ENCODE results near the gene NBPF3. TPM values are rescaled to one million over a fixed set of nuclear protein-coding genes. Genes with fewer than 3 reads are reported as not detected.

Gene NBPF3
- total RNA-seq, 1 experiment from 2014 or later, result 17.3 TPM

- Histone ChIP-seq H3K9ac (ENCODE audit: low read length) (no peak overlapping the region), H3K79me2 (ENCODE audit: insufficient read depth, low read length) (no peaks in the 10 kb centered on the region), H3K4me2 (ENCODE audit: low read length) (no peak overlapping the region), H3K27me3 (ENCODE audit: insufficient read depth, low read length) (no peaks in the 10 kb centered on the region), H2AFZ (ENCODE audit: low read depth, low read length, poor library complexity, severe bottlenecking) (no peak overlapping the region), H4K20me1 (ENCODE audit: insufficient read depth) (no peaks in the 10 kb centered on the region), H3K4me3 (replicated peaks in 1 of 2; ENCODE audit: low read depth in 1 of 2, low read length in 2 of 2) (no peak overlapping the region), H3K4me1 (ENCODE audit: control insufficient read depth in 1 of 2, insufficient read depth in 2 of 2, low read length in 2 of 2) (peaks cover 2 to 5% of the 10 kb centered on the region in 2 experiments; a peak in 3 of 4 replicates), H3K9me2 (ENCODE audit: insufficient read depth) (no peaks in the 10 kb centered on the region), H3K36me3 (ENCODE audit: control insufficient read depth in 1 of 2, insufficient read depth in 2 of 2, low read length in 2 of 2) (no peaks in the 10 kb centered on the region), H3K27ac (ENCODE audit: low read depth, low read length) (no peak overlapping the region), H3K9me3 (ENCODE audit: control insufficient read depth in 1 of 2, insufficient read depth in 1 of 2, low read depth in 1 of 2, low read length in 2 of 2) (no peaks in the 10 kb centered on the region)
- no TSS peak for BruUV-seq (replicated peaks)
- ChIA-PET CTCF (interaction anchor here (0.8 to 2.4 kb wide), 6 partner anchors 16 to 905 kb away, joined by 3 to 22 read pairs (median 3); no protein-coding TSS in a partner anchor), RAD21 (ENCODE audit: low non-redundant PET in 1 of 2, low total read pairs in 2 of 2, uncharacterized antibody in 2 of 2, unreplicated experiment in 2 of 2) (no interaction called here), POLR2A (no interaction called here)
- ATAC-seq (no peak), DNase-seq (ENCODE audit: low read depth, low spot score) (no peak)
- intact Hi-C loops (cut with micrococcal nuclease), result loop anchor here (2.0 to 10.0 kb wide), 2 partner anchors 63 to 143 kb away; no protein-coding TSS in a partner anchor
- TF ChIP-seq TCF7L2 (IDR thresholded peaks at IDR 0.05; ENCODE audit: borderline replicate concordance, extremely low read depth, insufficient read depth, insufficient read length), result no peak
These were observed 71.9 kb downstream of the NBPF3 start for GRCh38 chr1:21511579-21512522.

GRCh38 chr1:21514245-21514644 is 74.3 kb downstream of the NBPF3 start:
- no peaks in the 10 kb centered on the region for H3K27me3 ChIP-seq (ENCODE audit: insufficient read depth, low read length)
- no TSS peak for BruUV-seq (replicated peaks)
- H4K20me1 ChIP-seq (ENCODE audit: insufficient read depth), result no peaks in the 10 kb centered on the region
- ChIA-PET CTCF (no interaction called here), POLR2A (no interaction called here), RAD21 (ENCODE audit: low non-redundant PET in 1 of 2, low total read pairs in 2 of 2, uncharacterized antibody in 2 of 2, unreplicated experiment in 2 of 2) (no interaction called here)
- no peak overlapping the region for H2AFZ ChIP-seq (ENCODE audit: low read depth, low read length, poor library complexity, severe bottlenecking)
- H3K27ac ChIP-seq (ENCODE audit: low read depth, low read length), result no peak overlapping the region
- DNase-seq (ENCODE audit: low read depth, low spot score) (no peak), ATAC-seq (no peak)
- no peak overlapping the region for H3K4me3 ChIP-seq (replicated peaks in 1 of 2; ENCODE audit: low read depth in 1 of 2, low read length in 2 of 2)
- H3K9me3 ChIP-seq (ENCODE audit: control insufficient read depth in 1 of 2, insufficient read depth in 1 of 2, low read depth in 1 of 2, low read length in 2 of 2), result no peaks in the 10 kb centered on the region
- H3K4me2 ChIP-seq (ENCODE audit: low read length), result no peak overlapping the region
- TF ChIP-seq SRF (IDR thresholded peaks at IDR 0.05; ENCODE audit: low read depth), result no peak
- no peak overlapping the region for H3K9ac ChIP-seq (ENCODE audit: low read length)
- H3K4me1 ChIP-seq (ENCODE audit: control insufficient read depth in 1 of 2, insufficient read depth in 2 of 2, low read length in 2 of 2), result no peaks in the 10 kb centered on the region
- no peaks in the 10 kb centered on the region for H3K9me2 ChIP-seq (ENCODE audit: insufficient read depth)
- no peaks in the 10 kb centered on the region for H3K79me2 ChIP-seq (ENCODE audit: insufficient read depth, low read length)
- intact Hi-C loops (cut with micrococcal nuclease), result loop anchor here (10.0 kb wide), 1 partner anchor 141 kb away; no protein-coding TSS in a partner anchor
- no peaks in the 10 kb centered on the region for H3K36me3 ChIP-seq (ENCODE audit: control insufficient read depth in 1 of 2, insufficient read depth in 2 of 2, low read length in 2 of 2)
